Measurements from ENCODE around the gene CALCOCO2. TPM values are rescaled to one million over a fixed set of nuclear protein-coding genes. Genes with fewer than 3 reads are reported as not detected.
A peak's percentile ranks its signal among the peaks of the same experiment; 100 is the strongest.
"Not testable (repeated sequence)": the region's sequence is repeated elsewhere in the genome, so short reads cannot be mapped to it uniquely, and the experiment has no call there.

The CALCOCO2 gene
- total RNA-seq, 4 donors from 2014 or later: 141 to 292 (median 207) TPM

DNA sequence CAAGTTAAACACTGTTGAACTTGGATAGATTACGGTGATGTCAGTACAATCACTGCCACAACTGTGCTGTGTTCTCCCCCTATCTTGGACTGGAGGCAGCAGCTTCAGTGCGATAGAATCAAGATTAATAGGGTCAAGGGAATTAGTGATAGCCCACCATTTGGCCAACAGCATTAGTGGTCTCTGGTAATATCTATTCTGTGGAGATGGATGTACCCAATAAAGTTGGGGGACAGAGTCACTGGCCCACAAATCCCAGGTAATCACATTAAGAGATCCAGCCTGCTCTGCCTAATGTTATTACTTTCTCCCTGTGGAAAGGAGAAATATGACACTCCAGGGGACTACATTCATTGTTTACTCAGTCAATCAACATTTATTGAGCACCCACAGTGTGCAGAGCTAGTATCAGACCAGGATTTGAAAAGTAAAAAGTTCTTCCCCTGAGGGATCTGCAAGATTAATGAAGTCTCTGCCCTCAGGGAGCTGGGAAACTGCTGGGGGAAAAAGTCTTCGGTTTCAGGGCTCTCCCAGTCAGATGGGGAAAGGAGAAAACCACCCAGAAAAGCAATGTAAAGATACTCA lies 38.2 kb downstream of the CALCOCO2 start:
- Histone ChIP-seq H3K36me3 (peaks cover 0 to 10% (median 4%) of the 10 kb centered on the region in 4 donors), H3K4me1 (peaks cover 15 to 51% (median 46%) of the 10 kb centered on the region in 4 donors), H3K9me3 (no peaks in the 10 kb centered on the region), H3K27ac (peak overlapping the region; percentile 77 to 87 (median 82)), H3K4me3 (no peak overlapping the region), H3K27me3 (no peaks in the 10 kb centered on the region)
- DNase-seq: no peak
- intact Hi-C loops (cut with DNase I; ENCODE audit: low total_unique reads): no loop called here
- TF ChIP-seq, protein P1, sequence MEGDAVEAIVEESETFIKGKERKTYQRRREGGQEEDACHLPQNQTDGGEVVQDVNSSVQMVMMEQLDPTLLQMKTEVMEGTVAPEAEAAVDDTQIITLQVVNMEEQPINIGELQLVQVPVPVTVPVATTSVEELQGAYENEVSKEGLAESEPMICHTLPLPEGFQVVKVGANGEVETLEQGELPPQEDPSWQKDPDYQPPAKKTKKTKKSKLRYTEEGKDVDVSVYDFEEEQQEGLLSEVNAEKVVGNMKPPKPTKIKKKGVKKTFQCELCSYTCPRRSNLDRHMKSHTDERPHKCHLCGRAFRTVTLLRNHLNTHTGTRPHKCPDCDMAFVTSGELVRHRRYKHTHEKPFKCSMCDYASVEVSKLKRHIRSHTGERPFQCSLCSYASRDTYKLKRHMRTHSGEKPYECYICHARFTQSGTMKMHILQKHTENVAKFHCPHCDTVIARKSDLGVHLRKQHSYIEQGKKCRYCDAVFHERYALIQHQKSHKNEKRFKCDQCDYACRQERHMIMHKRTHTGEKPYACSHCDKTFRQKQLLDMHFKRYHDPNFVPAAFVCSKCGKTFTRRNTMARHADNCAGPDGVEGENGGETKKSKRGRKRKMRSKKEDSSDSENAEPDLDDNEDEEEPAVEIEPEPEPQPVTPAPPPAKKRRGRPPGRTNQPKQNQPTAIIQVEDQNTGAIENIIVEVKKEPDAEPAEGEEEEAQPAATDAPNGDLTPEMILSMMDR (IDR thresholded peaks at IDR 0.05): peak in 1 of 5 experiments; percentile 7
- TF ChIP-seq EP300 (IDR thresholded peaks at IDR 0.05; ENCODE audit: low read depth): no peak
- in situ Hi-C loops (cut with MboI; ENCODE audit: low pct_ligation_motif_present in 1 of 4, low pct_unique_long_range_greater_than_20kb in 1 of 4, low sequenced_read_pairs in 3 of 4): no loop called here
- WGBS, 2 donors (ENCODE audit: low coverage in 1 of 2): 20 to 62% methylated on average over 1 to 3 of the region's 3 CpGs

DNA sequence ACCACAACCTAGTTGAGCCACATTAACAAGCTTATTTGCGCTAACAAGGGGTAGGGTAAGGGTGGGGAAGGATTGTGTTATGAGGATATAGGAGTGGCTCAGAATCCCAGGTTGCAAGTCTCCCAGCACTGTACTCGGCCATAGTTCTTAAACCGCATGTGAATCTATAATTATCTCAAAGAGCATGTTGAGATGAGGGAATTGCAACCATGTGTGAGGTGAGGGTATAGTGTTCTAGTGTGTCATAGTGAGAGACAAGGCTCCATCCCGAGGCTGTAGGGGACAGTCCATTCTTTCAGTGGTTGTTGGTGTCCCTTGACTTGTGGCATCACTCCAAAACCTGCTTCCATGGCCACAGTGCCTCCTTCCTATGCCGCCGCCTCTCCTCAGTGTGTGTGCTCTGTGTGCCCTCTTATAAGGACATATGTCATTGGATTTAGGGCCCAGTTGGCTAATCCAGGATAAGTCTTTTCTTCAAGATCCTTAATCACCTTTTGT lies 39.0 kb downstream of the CALCOCO2 start:
- intact Hi-C loops (cut with DNase I; ENCODE audit: low total_unique reads) (loop anchor here (10.0 kb wide), 1 partner anchor 145 kb away; the partner anchor contains the start of genes HOXB13, PRAC1 and PRAC2), in situ Hi-C loops (cut with MboI; ENCODE audit: low pct_ligation_motif_present in 1 of 4, low pct_unique_long_range_greater_than_20kb in 1 of 4, low sequenced_read_pairs in 3 of 4) (loop anchor here in 1 of 4 donors (10.0 kb wide), 1 partner anchor 65 kb away; no protein-coding TSS in a partner anchor)
- TF ChIP-seq POLR2AphosphoS5 (IDR thresholded peaks at IDR 0.05) (peak in 2 of 3 donors; percentile 18 to 57), EP300 (IDR thresholded peaks at IDR 0.05; ENCODE audit: low read depth) (no peak)
- WGBS, 2 donors (ENCODE audit: low coverage in 1 of 2): 33 to 58% methylated on average over 6 of the region's 6 CpGs
- H3K9me3 ChIP-seq: no peaks in the 10 kb centered on the region
- H3K4me1 ChIP-seq: peaks cover 15 to 56% (median 46%) of the 10 kb centered on the region in 4 donors
- H3K4me3 ChIP-seq: no peak overlapping the region
- peak overlapping the region; percentile 77 to 87 (median 82) for H3K27ac ChIP-seq
- peaks cover 0 to 2% (median 0%) of the 10 kb centered on the region in 4 donors for H3K36me3 ChIP-seq
- no peak for DNase-seq
- H3K27me3 ChIP-seq: no peaks in the 10 kb centered on the region

DNA sequence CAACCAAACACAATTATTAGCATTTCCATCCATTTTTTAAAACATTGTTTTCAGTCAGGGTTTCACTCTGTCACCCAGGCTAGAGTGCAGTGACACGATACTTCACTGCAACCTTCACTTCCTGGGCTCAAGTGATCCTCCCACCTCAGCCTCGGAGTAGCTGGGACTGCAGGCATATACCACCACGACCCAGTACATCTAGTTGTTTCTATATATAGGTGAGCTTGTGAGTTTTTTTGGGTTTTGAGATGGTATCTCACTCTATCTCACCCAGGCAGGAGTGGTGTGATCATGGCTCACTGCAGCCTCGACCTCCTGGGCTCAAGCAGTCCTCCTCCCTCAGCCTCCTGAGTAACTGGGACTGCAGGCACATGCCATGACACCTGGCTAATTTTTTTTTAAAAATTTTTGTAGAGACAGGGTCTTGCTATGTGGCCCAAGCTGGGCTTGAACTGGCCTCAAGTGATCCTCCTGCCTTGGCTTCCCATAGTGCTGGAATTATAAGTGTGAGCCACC lies 40.3 kb downstream of the CALCOCO2 start:
- WGBS, 2 donors (ENCODE audit: low coverage in 1 of 2): 48 to 50% methylated on average over 3 to 4 of the region's 4 CpGs
- Histone ChIP-seq H3K27ac (peak overlapping the region; percentile 77 to 87 (median 82)), H3K27me3 (no peaks in the 10 kb centered on the region), H3K4me3 (no peak overlapping the region), H3K4me1 (peaks cover 15 to 56% (median 46%) of the 10 kb centered on the region in 4 donors), H3K9me3 (no peaks in the 10 kb centered on the region), H3K36me3 (no peaks in the 10 kb centered on the region)
- DNase-seq: no peak
- in situ Hi-C loops (cut with MboI; ENCODE audit: low pct_ligation_motif_present in 1 of 4, low pct_unique_long_range_greater_than_20kb in 1 of 4, low sequenced_read_pairs in 3 of 4): loop anchor here in 1 of 4 donors (10.0 kb wide), 1 partner anchor 66 kb away; no protein-coding TSS in a partner anchor
- TF ChIP-seq, protein P1 (IDR thresholded peaks at IDR 0.05): no peak
- TF ChIP-seq EP300 (IDR thresholded peaks at IDR 0.05; ENCODE audit: low read depth): no peak
- TF ChIP-seq POLR2AphosphoS5 (IDR thresholded peaks at IDR 0.05): no peak
- no peak for TF ChIP-seq POLR2A (IDR thresholded peaks at IDR 0.05)
- intact Hi-C loops (cut with DNase I; ENCODE audit: low total_unique reads): loop anchor here (10.0 kb wide), 1 partner anchor 146 kb away; the partner anchor contains the start of genes HOXB13, PRAC1 and PRAC2

DNA sequence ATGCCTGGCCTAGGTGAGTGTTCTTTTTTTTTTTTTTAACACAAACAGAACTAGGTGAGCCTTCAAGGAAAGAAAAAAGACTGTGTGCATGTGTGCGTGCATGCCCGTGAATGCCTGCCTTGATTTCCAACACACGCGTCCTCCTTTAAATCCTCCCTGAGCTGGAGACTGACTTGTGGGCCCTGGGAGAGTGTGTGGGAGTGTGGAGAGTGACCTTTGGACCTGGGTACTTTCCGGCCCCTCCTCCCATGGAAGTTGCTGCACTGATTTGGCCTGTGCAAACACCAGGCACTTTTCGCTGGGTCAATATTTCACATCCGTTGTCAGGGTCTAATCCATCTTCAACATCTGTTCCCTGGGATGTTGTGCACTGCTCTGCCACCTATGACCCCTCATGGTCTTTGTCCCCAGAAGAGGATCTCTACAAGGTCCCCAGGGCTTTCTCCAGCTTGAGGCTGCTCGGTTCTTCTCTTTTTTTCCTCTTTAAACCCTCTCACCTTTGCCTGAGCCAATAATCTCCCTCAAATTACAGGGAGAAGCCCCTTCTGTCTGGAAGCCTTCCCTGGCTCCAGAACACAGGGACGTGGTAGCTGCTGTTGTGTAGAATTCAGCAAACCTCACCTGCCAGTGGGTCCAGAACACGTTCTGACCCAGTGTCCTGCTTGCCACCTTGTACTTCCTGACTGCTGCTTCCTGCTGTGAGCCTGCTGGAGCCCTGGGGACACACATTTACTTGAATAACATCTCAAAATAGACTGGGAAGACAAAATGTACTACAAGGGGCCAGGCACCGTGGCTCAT lies 40.9 kb downstream of the CALCOCO2 start:
- intact Hi-C loops (cut with DNase I; ENCODE audit: low total_unique reads) (loop anchor here (10.0 kb wide), 1 partner anchor 147 kb away; the partner anchor contains the start of genes HOXB13, PRAC1 and PRAC2), in situ Hi-C loops (cut with MboI; ENCODE audit: low pct_ligation_motif_present in 1 of 4, low pct_unique_long_range_greater_than_20kb in 1 of 4, low sequenced_read_pairs in 3 of 4) (loop anchor here in 1 of 4 donors (10.0 kb wide), 1 partner anchor 67 kb away; no protein-coding TSS in a partner anchor)
- Histone ChIP-seq H3K4me3 (no peak overlapping the region), H3K36me3 (no peaks in the 10 kb centered on the region), H3K27me3 (no peaks in the 10 kb centered on the region), H3K4me1 (peaks cover 15 to 57% (median 46%) of the 10 kb centered on the region in 4 donors), H3K27ac (peak overlapping the region; percentile 77 to 87 (median 82)), H3K9me3 (no peaks in the 10 kb centered on the region)
- DNase-seq: peak; percentile 86
- WGBS, 2 donors (ENCODE audit: low coverage in 1 of 2): 33% methylated on average over 11 of the region's 11 CpGs; no CpG with 5 or more reads in 1 of the 2 donors
- TF ChIP-seq EP300 (IDR thresholded peaks at IDR 0.05; ENCODE audit: low read depth) (no peak), POLR2AphosphoS5 (IDR thresholded peaks at IDR 0.05) (peak; percentile 12 to 63 (median 60))

DNA sequence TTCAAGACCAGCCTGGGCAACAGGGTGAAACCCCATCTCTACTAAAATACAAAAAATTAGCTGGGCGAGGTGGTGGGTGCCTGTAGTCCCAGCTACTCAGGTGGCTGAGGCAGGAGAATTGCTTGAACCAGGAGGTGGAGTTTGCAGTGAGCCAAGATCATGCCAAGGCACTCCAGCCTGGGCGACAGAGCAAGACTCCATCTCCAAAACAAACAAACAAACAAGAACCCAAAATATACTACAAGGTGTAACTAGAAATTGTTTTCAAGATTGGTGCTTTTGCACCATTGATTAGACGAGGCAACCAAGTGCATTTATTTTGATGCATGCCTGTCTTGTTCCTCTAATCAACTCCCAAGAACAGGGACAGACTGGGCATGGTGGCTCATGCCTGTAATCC lies 41.6 kb downstream of the CALCOCO2 start:
- WGBS, 2 donors (ENCODE audit: low coverage in 1 of 2): 76 to 100% methylated on average over 1 to 3 of the region's 3 CpGs
- in situ Hi-C loops (cut with MboI; ENCODE audit: low pct_ligation_motif_present in 1 of 4, low pct_unique_long_range_greater_than_20kb in 1 of 4, low sequenced_read_pairs in 3 of 4) (loop anchor here in 1 of 4 donors (10.0 kb wide), 1 partner anchor 68 kb away; no protein-coding TSS in a partner anchor), intact Hi-C loops (cut with DNase I; ENCODE audit: low total_unique reads) (loop anchor here (10.0 kb wide), 1 partner anchor 148 kb away; the partner anchor contains the start of genes HOXB13, PRAC1 and PRAC2)
- H3K27ac ChIP-seq: peak overlapping the region; percentile 77 to 87 (median 82)
- H3K4me3 ChIP-seq, H3K36me3 ChIP-seq, H3K27me3 ChIP-seq, DNase-seq, H3K9me3 ChIP-seq: not testable (repeated sequence)
- peaks cover 18 to 63% (median 46%) of the 10 kb centered on the region in 4 donors for H3K4me1 ChIP-seq

Measured in transverse colon (tissue), 4 donors.